GM21515 (cell line): ENCODE data around the gene GRAP2.
"Not testable (repeated sequence)": the region's sequence is repeated elsewhere in the genome, so short reads cannot be mapped to it uniquely, and the experiment has no call there.

Experiments
- ATAC-seq: cut with Tn5 transposase; IDR thresholded peaks from one replicate; pipeline ENCODE4 v1.9.1; 2021; ENCODE audit not compliant: unreplicated experiment

Gene GRAP2

DNA sequence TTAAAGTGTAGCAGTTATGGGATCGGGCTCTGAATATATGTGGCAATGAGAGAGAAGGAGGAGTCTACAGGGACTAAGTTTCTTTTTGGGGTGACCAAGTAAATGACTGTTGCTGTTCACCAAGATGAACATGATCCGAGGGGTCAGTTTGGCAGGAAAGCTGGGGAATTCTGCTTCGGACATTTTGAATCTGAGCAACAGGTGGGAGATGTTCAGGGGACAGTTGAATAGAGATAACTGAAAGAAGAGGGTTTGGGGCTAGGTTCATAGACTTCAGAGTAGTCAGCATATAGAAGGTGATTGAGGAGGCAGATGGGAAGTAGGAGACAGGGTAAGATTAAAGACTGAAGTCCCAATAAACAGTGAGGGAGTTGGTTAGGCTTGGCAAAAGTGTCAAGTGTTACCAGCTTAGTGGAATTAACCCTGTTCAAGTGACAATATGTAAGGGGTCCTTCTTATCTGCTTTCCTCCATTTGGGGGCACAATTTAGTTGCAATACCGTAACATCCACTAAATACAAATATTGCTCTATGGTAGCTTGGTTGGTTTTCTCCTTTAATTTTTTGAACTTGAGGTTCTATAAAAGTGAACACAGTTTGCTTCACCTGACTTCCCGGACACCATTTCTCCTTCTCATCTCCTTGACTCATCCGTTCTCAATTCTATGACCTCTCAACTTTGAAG is 4.4 kb upstream of the GRAP2 start:
- ATAC-seq = no peak

GRCh38 chr22:39897841-39898240 is 3.0 kb upstream of the GRAP2 start:
- no peak for ATAC-seq

DNA sequence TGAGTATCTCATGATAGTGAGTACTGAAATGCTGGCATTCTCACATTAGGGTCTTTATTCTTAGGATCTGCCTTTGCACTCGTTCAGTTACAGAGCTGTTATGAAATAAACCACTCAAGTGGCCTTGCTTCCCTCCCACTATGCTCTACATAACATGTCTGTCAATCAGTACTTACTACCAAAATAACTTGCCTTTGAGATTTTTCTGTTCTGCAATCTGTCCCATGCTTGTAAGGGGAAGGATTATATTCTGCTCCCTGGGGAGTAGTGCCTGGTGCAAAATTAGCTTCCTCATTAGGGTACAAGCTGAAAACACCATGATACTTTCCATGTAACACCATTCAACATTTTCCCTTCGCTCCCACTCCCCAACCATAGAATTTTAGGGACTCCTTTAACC is 1.9 kb upstream of the GRAP2 start:
- peak; percentile 68 for ATAC-seq

DNA sequence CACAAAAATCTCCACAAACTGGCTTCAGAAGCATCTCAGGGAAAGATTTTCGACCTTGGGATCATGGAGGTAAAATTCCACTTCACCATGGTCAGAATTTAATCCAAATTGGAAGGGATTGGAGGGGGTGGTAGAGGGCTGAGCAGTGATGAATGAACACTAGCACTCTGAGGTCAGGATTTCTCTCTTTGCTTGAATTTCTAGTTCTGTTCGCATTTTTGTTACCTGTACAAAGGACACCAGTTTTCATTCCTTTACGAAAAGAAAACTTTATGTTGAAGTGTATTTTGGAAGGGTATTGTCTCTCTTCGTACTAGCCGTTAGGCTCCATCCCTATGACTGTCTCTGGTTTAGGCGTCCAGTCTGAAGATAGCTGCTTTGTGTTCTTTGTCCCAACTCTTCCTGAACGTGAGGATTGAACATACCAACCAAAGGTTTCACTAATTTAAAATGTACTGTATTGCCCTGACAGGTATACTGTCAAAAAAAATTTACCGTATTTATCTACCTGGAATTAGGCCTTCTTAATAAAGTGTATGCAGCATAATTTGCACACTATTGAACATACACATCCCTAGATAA is 772 bp downstream of the GRAP2 start:
- ATAC-seq = no peak

DNA sequence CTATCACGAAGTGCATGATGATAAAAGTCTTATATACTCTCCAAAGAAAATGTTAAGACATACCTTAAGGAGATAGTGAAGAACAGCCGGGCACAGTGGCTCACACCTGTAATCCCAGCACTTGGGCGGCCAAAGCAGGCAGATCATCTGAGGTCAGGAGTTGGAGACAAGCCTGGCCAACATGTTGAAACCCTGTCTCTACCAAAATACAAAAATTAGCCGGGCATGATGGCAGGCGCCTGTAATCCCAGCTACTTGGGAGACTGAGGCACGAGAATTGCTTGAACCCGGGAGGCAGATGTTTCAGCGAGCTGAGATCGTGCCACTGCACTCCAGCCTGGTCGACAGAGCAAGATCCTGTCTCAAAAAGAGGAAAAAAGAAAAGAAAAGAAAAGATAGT is 3.1 kb downstream of the GRAP2 start:
- ATAC-seq = not testable (repeated sequence)

DNA sequence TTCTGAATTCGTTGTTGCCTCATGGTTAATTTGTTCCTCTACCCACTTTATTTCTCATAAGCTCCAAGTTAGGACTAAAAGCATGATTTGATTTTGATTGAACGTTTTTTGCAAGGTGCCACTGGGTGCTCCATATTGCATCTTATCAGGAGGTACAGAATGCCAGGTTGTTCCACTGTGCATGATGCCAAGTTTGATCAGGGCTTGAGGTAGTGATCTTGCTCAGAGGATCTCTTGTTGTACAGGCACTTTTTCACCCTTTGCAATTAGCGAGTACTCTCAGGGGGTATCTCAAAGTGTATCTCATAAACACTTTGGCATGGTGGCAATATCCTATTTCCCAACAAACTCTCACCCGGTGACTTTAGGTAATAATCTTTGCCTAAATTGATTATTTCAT is 4.0 kb downstream of the GRAP2 start:
- ATAC-seq = no peak

DNA sequence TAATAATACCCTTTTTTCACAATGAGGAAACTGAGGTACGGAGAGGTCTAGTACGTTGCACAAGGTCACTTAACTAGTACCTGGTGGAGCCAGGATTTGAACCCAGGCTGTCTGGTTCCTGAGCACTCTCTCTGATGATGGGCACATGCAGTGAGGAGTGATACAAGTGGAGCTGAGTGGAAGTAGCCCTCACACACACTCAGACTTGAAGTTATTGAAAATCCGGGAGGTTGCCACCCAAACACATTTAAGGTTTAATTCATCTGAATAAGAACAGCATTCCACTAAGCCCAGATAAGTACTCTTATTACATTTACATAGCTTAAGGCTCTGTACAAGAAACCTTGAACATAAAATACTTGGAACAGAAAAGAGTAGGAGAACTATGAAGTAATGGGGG is 4.8 kb downstream of the GRAP2 start:
- ATAC-seq = no peak

- no peak for ATAC-seq
These were observed 5.3 kb downstream of the GRAP2 start for GRCh38 chr22:39906207-39906606.

DNA sequence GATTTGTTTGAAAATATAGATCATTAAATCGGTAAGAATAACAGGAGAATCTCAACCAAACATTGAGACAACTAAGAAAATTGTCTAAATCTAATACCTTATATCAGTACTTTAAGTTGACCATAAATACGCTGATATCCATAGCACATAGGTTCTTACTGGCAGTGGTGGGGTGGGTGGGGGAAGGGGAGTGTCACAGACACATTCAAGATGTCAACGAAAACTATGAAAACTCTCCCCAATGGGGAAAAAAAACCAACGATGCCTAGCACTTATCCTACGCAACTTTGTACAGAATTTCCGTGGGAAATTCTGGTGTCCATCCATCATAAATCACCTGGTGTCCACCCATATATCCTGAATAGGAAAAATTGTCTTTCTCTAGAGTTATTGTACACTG is 6.2 kb downstream of the GRAP2 start:
- ATAC-seq = no peak

DNA sequence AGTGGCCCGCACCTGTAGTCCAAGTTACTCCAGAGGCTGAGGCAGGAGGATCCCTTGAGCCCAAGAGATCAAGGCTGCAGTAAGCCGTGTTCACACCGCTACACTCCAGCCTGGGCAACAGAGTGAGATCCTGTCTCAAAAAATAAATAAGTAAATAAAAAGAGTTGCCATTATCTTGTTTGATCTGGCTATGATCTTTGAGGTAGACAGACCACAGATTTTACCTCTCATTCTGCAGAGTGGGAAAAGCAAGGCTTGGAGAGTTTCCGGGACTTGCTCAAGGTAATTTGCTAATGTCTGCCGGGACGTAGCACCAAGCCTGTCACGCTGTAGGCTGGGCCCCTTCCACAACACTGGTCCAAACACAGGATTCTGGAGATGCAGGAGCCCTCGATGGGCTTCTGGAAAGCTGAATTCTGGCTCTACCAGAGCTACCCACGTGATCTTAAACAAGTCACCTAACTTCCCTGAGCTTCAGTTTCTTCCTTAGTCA is 6.8 kb downstream of the GRAP2 start:
- ATAC-seq = no peak

- no peak for ATAC-seq
These were observed 7.3 kb downstream of the GRAP2 start for GRCh38 chr22:39908136-39908535.

- ATAC-seq = no peak
These were observed 7.9 kb downstream of the GRAP2 start for GRCh38 chr22:39908737-39909136.

- no peak for ATAC-seq
These were observed 10.2 kb downstream of the GRAP2 start for GRCh38 chr22:39910876-39911613.

DNA sequence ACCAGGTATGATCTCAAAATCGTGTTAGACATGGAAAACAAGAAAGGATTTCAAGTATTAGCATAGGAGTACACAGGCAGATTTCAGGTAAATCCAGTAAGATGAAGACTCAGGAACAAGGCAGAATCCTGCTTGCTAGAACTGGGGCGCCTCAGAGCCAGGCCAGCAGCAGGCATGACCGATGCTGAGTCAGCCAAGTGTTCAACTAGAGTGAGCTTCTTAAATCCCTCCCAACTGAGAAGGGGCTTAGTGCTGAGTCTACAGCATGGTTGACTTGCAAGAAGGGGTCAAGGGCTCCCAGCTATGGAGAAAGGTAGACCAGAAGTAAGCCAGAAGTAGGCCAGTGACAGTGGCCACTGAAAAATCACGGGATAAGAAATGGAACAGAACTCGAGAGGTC is 12.4 kb downstream of the GRAP2 start:
- no peak for ATAC-seq

- no peak for ATAC-seq
These were observed 13.0 kb downstream of the GRAP2 start for GRCh38 chr22:39913886-39914285.

DNA sequence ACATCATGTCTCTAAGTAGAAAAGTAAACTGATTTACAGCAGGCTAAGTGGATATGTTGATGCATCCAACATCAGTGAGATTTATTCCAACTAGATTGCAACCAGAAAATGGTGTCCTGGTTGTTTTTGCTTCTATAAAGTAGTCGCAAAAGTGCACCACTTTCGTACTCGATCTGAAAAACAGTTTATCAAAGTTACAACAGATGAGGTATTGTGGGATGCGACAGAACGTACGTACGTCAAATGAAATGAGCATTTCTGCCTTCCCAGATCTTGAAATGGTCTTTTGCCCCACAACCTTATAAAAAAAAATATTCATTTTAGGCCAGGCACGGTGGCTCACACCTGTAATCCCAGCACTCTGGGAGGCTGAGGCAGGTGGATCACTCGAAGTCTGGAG is 13.7 kb downstream of the GRAP2 start:
- ATAC-seq = no peak

DNA sequence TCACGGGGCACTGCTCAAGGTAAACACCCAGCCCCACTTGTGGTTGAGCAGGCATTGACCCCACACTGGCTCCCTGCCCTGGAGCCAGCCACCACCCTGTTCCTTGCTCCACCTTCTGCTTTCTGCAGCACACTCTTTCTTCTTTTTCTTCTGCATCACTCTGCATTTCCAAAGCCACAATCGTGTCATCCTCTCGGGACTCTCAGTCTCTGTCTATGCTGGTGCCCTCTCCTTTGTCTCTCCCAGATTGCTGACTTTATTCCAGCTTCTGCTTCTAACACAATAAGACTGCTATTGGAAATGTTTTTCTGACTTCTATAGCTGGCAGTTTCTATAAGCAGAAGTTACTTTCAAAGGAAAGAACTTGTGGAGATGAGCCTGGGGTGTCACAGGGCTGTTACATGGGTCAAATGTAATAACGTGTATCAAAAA is 14.4 kb downstream of the GRAP2 start:
- no peak for ATAC-seq

- no peak for ATAC-seq
These were observed 15.6 kb downstream of the GRAP2 start for GRCh38 chr22:39916496-39916895.

DNA sequence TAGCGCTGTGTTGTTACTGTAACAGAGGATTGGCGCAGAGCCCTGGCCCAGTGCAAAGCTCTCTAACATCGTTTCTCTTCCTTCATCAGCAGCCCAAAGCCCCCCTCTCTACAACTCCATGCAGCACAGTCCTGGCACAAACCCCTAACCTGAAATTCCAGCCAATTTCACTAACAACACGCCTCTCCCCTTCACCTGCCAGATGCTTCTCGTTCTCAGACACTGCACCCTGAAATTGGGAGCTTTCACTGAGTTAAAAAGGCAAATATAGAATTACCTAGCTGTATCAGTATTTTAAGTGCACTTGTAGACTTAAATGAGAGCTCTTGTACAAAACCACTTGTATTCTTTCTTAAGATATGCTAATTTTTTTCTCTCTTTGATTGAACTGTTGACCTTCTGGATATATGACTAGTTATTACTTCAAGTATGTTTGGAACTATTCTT is 16.3 kb downstream of the GRAP2 start:
- no peak for ATAC-seq

- ATAC-seq = no peak
These were observed 17.1 kb downstream of the GRAP2 start for GRCh38 chr22:39917776-39918495.

DNA sequence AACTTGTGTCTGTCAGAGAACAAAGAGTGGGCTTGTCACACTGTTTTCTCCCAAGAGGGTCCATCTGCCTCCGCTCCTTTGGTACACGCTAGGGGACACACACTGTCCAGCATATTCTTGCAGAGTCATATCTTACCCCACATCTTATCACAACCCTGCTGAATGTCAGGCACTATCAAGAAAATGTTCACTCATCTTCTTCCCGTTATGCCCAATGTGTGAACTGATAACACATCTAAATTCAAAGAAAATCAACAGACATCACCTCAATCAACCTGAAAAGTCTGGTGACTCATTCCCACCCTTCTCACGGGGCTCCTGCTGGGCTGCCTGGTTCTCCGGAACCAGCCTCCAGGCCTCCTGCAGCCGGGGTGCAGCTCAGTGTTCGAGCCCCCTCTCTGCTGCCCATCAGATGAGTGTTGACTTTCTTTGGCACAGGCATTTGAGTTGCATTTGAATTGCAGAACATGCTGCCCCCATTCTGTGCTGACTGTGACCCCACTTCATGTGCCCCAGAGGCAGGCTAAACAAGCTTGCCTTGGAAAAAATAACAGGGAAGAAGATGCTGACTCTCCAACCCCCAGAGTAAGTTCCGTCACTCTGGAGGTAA is 19.4 kb downstream of the GRAP2 start:
- ATAC-seq = no peak
